Activated naive CD8-positive, alpha-beta T cell treated with anti-CD3 and anti-CD28 coated beads for 36 hours (primary cell): ENCODE data around the gene FUCA1. TPM values are rescaled to one million over a fixed set of nuclear protein-coding genes. Genes with fewer than 3 reads are reported as not detected.
"Not testable (repeated sequence)": the region's sequence is repeated elsewhere in the genome, so short reads cannot be mapped to it uniquely, and the experiment has no call there.

Experiments used
- DNase-seq: peaks from one replicate; pipeline ENCODE4 v3.0.0; 2021
- H3K27ac Mint-ChIP-seq: one replicate; pipeline ENCODE4 v1.8.0; 2022; ENCODE audit warnings: mild to moderate bottlenecking, moderate library complexity, mixed read lengths
- H3K27me3 Mint-ChIP-seq: one replicate; pipeline ENCODE4 v1.8.0; 2022; ENCODE audit warnings: mild to moderate bottlenecking, mixed read lengths
- H3K36me3 Mint-ChIP-seq: one replicate; pipeline ENCODE4 v1.8.0; 2021; ENCODE audit warnings: mild to moderate bottlenecking, mixed read lengths
- H3K4me1 Mint-ChIP-seq: one replicate; pipeline ENCODE4 v1.8.0; 2021; ENCODE audit warnings: mixed read lengths
- H3K4me3 Mint-ChIP-seq: one replicate; pipeline ENCODE4 v1.8.0; 2022; ENCODE audit warnings: mild to moderate bottlenecking, moderate library complexity, mixed read lengths
- H3K9me3 Mint-ChIP-seq: one replicate; pipeline ENCODE4 v1.8.0; 2022; ENCODE audit warnings: mixed read lengths
- total RNA-seq, 2 experiments: library from RNA; stranded (reverse); gene quantifications; one replicate each; pipeline ENCODE4 v1.2.3, GENCODE V29; 2021

FUCA1 gene
- total RNA-seq, 2 experiments from 2014 or later = 4.7 to 5.1 TPM

DNA sequence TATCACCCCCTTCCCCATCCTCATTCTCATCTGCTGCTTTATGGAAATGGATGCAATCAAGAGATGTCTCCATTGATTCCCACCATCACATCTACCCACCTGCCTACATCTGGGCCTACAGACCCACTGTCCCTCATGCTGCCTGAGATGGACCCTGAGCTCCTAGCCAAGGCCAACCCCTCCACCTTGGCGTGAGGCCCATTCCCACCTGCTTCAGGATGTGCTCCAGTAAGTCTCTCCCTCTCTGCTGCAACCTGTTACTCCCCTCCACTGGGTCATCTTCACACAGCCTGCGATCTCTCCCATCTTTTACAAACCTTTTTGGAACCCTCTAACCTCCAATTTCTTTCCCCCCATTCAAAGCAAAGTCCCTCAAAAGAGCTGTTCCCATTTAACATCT, 63.1 kb downstream of the FUCA1 start:
- Mint-ChIP-seq H3K27me3 (no peaks in the 10 kb centered on the region), H3K27ac (peak overlapping the region; percentile 34), H3K36me3 (no peaks in the 10 kb centered on the region), H3K9me3 (no peaks in the 10 kb centered on the region), H3K4me3 (no peak overlapping the region), H3K4me1 (peaks cover 9% of the 10 kb centered on the region)
- DNase-seq = no peak

DNA sequence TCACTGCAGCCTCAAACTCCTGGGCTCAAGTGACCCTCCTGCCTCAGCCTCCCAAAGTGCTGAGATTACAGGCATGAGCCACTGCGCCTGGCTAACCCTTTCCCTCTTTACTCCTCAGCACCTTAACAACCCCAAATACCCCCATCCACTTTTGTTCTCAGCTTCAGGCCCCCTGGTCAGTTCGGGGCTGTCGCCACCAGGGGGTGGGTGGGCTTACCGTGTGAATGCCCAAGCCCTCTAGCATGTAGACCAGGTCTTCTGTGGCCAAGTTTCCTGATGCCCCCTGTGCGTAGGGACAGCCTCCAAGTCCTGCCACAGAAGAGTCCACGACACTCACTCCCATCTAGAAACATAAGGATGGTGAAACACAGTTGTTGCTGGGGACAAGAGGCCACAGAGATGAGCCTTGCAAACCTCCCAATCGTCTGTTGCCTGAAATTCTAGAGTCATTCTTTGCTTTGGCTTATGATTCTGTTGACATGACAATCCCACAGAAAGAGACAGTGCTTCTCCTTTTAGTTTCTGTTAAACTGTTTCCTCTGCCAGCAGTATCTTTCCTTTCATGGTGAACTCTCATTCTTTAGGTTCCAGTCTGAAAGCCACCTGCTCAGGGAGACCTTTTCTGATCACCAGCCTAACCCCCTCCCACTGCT, 63.8 kb downstream of the FUCA1 start:
- Mint-ChIP-seq H3K27me3 (no peaks in the 10 kb centered on the region), H3K4me1 (peaks cover 9% of the 10 kb centered on the region), H3K27ac (no peak overlapping the region), H3K4me3 (no peak overlapping the region), H3K9me3 (no peaks in the 10 kb centered on the region), H3K36me3 (no peaks in the 10 kb centered on the region)
- DNase-seq = no peak

DNA sequence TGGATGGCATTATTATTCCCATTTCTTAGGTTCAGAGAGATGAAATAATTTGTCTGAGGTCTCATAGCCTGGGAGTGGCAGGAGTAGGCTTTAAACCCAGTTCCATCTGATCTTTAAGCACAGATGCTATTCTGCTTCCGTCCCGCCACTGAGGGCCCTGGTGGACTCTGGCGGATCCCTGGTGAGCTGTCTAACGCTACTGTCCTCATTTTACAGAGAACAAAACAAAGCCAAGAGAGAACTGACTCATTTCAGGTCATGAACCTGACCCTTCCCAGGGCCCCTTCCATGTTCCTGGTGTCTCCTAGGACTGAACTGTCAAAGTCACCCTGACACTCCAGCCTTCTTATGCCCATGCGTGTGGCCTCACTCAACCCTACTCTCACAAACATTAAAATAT, 64.4 kb downstream of the FUCA1 start:
- Mint-ChIP-seq H3K9me3 (no peaks in the 10 kb centered on the region), H3K4me3 (no peak overlapping the region), H3K27me3 (no peaks in the 10 kb centered on the region), H3K4me1 (peaks cover 15% of the 10 kb centered on the region), H3K27ac (no peak overlapping the region), H3K36me3 (peaks cover 1% of the 10 kb centered on the region)
- no peak for DNase-seq

DNA sequence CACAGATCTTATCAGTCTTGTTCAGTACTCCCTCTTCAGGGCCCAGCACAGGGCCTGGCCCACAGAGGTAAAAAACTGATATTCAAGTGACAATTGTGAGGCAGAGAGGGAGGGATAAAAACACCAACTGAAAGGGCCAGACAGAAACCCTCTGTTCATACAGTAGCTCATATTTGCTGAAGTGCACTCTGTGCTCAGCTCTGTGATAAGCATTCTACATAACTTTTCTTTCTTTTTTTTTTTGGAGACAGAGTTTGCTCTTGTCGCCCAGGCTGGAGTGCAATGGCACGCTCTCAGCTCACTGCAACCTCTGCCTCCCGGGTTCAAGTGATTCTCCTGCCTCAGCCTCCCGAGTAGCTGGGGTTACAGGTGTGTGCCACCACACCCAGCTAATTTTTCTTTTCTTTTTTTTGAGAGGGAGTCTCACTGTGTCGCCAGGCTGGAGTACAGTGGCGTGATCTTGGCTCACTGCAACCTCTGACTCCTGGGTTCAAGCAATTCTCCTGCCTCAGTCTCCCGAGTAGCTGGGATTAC, 65.2 kb downstream of the FUCA1 start:
- H3K27me3 Mint-ChIP-seq, H3K27ac Mint-ChIP-seq, H3K4me3 Mint-ChIP-seq, H3K36me3 Mint-ChIP-seq, H3K9me3 Mint-ChIP-seq, DNase-seq: not testable (repeated sequence)
- peaks cover 16% of the 10 kb centered on the region for H3K4me1 Mint-ChIP-seq

DNA sequence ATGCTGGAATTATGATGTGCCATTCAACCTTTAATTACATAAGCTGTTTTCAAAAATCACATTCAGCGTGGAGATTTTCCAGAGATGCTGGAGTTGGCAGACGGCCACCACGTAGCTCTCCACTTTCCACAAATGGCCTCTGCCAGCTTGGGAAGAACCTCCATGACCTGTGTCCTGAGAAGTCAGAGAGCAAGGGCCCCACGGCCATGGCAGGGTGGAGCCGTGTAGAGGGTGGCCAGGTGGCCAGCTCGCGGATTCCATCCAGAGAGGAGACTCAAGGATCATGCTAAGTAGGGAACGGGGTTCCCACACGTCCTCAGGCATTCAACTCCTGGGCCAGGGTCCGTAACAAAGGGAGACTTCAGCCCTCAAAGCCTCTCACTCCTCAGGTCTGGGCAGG, 66.2 kb downstream of the FUCA1 start:
- Mint-ChIP-seq H3K27ac (no peak overlapping the region), H3K36me3 (peaks cover 6% of the 10 kb centered on the region), H3K9me3 (no peaks in the 10 kb centered on the region), H3K4me3 (peak overlapping the region; percentile 53), H3K27me3 (no peaks in the 10 kb centered on the region), H3K4me1 (peaks cover 16% of the 10 kb centered on the region)
- no peak for DNase-seq

DNA sequence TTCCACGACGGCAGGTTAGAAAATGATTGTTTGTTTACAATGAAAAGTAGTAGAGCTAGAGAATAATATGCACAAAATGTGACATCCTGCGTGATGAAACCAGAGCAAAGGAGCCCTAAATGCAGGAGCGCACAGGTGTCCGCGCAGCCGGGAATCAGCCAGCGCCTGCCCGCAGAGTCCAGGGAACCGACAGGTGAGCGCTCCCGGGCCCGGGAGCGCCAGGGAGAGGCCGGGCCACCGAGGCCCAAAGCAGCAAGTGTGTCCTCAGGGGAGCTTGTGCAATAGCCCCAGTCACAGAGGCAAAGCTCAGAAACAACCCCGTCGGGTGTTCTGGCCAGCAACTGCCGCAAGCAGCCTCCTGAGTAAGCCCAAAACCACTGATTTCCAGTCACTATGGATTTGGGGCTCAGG, 66.7 kb downstream of the FUCA1 start:
- no peak for DNase-seq
- H3K27me3 Mint-ChIP-seq = no peaks in the 10 kb centered on the region
- peak overlapping the region; percentile 98 for H3K4me3 Mint-ChIP-seq
- peak overlapping the region; percentile 77 for H3K27ac Mint-ChIP-seq
- H3K4me1 Mint-ChIP-seq = peaks cover 16% of the 10 kb centered on the region
- H3K9me3 Mint-ChIP-seq = no peaks in the 10 kb centered on the region
- peaks cover 6% of the 10 kb centered on the region for H3K36me3 Mint-ChIP-seq

DNA sequence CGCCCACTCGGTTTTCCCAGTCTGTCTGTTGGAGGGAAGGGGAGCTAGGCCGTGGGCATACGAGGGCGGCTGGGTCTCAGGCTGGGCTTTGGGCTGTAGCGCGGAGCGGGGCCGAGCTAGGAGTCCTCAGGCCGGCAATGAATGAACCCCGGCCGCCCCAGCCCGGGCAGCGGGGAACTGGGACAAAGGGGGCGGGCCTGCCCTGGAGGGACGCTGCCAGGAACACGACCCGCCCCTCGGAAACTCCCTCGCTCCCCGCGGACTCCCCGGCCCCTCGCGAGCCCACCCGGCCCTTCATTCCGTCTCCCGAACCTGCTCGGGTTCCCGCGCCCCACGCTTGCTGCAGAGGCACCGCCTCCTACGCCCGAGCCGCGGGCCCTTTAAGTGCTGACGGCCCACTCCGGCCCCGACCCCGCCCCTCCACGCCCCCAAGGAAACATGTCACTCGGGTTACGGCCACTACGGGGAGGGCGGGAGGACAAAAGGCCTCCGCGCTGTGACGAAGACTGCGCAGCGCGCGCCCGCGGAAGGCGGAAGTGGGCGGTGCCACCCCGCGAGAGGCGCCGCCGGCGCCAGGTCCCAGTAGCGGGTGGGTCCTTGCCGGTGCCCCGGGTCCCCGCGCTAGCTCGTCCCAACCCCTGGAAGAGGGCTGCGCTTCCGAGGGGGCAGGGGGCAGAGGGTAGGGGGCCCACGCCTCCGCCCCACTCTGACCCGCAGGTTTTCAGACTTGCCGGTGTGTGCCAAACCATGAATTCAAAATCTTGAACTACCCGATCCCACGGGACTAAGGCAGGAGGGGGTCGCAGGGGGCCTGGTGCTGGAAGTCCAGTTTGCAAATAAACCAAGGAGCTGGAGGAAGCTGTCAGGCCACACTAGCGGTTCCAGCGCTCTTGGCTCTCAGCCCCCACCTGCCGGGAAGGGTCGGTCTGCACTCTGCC, 67.4 kb downstream of the FUCA1 start, which contains the start of gene GALE:
Gene GALE (minus strand): TSS at position 355 of the 938 bp plus-strand sequence. CDS start 1,747 bp downstream, outside the sequence.
- Mint-ChIP-seq H3K27ac (peak within 1 kb of the TSS; percentile 83), H3K27me3 (no peaks in the 10 kb centered on the region), H3K9me3 (no peaks in the 10 kb centered on the region), H3K36me3 (peaks cover 6% of the 10 kb centered on the region), H3K4me1 (peaks cover 16% of the 10 kb centered on the region), H3K4me3 (peak within 1 kb of the TSS; percentile 98)
- peak; percentile 96 for DNase-seq

DNA sequence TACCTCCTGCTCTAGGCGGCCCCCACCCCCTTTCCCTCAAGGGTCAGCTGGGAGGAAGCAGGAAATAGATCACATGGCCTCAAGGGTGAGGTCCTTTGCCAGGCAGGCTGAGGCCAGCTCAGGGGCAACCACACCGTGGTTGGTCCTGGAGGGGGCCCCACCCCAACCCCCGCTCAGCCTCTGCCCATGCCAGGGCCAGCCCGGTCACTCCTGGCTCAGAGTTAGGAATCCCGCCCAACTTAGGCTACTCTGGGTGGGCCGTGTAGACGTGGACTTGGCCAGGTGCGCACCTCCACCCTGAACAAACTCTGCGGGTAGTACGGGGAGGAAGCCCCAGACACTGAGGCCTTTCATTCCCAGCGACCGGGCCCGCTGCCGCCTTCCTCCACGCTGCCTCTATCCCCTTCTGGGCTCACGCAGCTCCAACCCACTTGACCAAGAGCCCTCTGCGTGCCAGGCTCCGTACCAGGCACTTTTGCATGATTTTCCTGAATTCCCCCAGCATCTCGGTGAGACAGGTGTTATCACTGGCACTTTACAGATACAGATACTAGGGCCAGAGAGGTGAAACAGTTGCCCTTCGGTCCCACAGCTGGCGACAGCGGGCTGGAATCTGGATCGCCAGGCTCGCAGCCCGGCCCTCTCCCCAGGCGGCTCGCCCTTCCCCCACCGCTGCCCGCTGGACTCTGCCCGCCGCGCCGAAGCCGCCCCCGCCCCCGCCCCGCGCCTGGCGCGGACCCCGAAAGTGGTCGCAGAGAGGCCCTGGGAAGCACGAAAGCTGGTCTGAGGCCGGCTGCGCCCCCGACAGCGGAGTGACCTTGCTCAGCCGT, 68.3 kb downstream of the FUCA1 start:
- peak overlapping the region; percentile 98 for H3K4me3 Mint-ChIP-seq
- peak overlapping the region; percentile 83 for H3K27ac Mint-ChIP-seq
- H3K27me3 Mint-ChIP-seq = no peaks in the 10 kb centered on the region
- H3K9me3 Mint-ChIP-seq = no peaks in the 10 kb centered on the region
- H3K36me3 Mint-ChIP-seq = peaks cover 6% of the 10 kb centered on the region
- H3K4me1 Mint-ChIP-seq = peaks cover 16% of the 10 kb centered on the region
- DNase-seq = peak; percentile 47

DNA sequence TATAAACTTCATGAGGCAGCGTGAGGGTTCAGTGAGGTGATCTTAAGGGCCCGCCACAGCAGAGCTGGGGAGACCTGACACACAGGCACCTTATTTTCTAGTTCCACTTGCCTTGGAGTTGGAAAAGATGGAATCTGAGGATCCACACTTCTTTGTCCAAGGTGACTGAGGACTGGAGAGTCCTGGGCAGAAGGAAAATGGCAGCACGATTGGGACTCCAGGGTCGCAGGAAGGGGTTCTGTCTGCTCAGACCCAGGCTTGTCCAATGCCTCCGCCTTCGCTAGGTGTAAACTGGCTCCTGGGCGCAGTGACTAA, 68.9 kb downstream of the FUCA1 start:
- no peak for DNase-seq
- H3K4me3 Mint-ChIP-seq = peak overlapping the region; percentile 98
- H3K27me3 Mint-ChIP-seq = no peaks in the 10 kb centered on the region
- H3K27ac Mint-ChIP-seq = peak overlapping the region; percentile 83
- H3K9me3 Mint-ChIP-seq = no peaks in the 10 kb centered on the region
- peaks cover 6% of the 10 kb centered on the region for H3K36me3 Mint-ChIP-seq
- peaks cover 16% of the 10 kb centered on the region for H3K4me1 Mint-ChIP-seq

DNA sequence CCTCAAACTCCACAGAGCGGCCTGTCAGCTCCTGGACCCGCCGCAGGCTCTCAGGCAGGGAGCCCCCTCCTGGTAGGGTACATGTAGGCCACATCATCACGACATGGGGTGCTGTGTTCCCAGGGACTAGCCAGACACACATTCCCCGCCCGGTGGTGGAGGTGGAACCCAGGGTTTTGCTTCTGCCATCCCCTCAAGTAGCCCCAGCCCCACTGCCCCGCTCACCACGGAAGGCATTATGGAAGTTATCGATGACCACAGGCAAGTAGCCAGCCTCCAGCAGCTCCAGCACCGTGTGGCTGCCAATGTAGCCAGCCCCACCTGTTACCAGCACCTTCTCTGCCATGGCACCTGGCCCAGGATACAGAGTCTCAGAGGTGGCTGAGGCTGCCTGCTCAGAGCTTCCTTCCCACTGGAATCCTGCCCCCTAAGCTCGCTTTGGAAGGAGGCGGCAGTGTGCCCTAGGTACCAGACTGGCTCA, 69.4 kb downstream of the FUCA1 start:
- no peak for DNase-seq
- H3K27ac Mint-ChIP-seq = peak overlapping the region; percentile 83
- peak overlapping the region; percentile 98 for H3K4me3 Mint-ChIP-seq
- H3K4me1 Mint-ChIP-seq = peaks cover 16% of the 10 kb centered on the region
- H3K36me3 Mint-ChIP-seq = peaks cover 6% of the 10 kb centered on the region
- H3K27me3 Mint-ChIP-seq = no peaks in the 10 kb centered on the region
- no peaks in the 10 kb centered on the region for H3K9me3 Mint-ChIP-seq

DNA sequence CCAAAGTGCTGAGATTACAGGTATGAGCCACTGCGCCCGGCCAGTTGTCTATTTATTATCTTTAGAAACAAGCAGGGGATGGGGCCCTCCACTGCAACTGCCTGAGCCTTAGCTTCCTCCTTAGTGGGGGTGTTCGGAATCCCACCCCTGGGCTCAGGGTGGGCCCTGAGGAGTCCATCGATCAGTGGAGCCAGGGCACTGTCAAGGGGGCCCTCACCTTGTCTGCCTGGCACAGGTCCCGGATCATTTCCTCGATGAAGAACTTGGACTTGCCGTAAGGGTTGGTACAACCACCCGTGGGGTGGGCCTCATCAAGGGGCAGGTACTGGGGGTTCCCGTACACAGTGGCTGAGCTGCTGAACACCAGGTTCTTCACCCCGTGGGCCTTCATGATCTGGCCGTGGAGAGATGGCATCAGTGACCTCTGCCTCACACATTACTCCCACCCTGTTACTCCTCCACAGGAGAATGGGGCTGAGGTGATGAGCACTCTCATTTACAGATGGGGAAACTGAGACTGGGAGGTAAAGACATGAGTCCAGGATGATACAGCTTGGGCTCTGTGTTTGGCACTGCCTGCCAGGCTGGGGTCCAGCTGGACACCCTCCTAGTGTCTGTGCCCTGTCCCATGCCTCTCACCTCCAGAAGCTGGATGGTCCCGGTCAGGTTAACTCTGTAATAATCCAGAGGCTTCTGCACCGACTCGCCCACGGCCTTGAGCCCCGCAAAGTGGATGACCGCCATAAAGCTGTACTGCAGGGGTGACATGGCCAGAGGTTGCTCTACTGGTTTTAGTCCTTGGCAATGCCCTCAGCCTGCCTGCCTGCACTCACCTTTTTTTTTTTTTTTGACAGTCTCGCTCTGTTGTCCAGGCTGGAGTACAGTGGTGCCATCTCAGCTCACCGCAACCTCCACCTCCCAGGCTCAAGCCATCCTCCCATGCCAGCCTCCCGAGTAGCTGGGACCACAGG, 70.3 kb downstream of the FUCA1 start:
- H3K36me3 Mint-ChIP-seq = peaks cover 6% of the 10 kb centered on the region
- DNase-seq = no peak
- no peak overlapping the region for H3K4me3 Mint-ChIP-seq
- no peak overlapping the region for H3K27ac Mint-ChIP-seq
- no peaks in the 10 kb centered on the region for H3K27me3 Mint-ChIP-seq
- H3K4me1 Mint-ChIP-seq = peaks cover 20% of the 10 kb centered on the region
- H3K9me3 Mint-ChIP-seq = no peaks in the 10 kb centered on the region

DNA sequence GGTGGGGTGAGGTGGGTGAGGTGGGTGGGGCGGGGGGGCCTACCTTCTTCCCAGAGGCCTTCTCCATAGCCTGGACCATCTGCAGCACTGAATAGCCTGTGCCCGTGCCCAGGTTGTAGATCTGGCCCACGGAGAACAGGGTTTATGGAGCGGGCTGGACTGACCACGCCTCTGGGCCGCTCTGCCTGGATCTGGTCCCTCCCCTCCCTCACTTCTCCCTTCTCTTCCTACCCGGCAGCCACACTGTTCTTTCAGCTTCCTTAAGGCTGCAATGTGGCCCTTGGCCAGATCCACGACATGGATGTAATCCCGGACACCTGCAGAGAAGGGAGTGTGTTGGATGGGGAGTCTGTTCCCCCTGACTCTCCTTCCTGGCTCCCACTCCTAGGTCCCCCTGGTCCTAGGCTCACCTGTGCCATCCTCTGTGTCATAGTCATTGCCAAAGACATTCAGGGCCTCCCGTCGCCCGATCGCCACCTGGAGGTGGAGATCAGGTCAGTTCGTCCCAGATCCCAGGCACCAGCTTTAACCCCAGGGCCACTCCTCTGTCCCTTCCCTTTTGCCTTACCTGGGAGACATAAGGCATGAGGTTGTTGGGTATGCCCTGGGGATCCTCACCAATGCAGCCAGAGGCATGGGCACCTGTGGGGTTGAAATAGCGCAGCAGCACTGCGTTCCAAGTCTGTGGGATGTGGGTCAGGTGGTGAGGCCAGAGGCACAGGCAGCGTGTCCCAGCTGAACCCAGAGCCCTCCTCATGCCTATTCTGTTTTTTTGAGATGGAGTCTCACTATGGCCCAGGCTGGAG, 71.4 kb downstream of the FUCA1 start:
- Mint-ChIP-seq H3K27me3 (no peaks in the 10 kb centered on the region), H3K4me1 (peaks cover 19% of the 10 kb centered on the region), H3K36me3 (peaks cover 6% of the 10 kb centered on the region), H3K27ac (no peak overlapping the region), H3K9me3 (no peaks in the 10 kb centered on the region), H3K4me3 (no peak overlapping the region)
- no peak for DNase-seq
